ENCODE measurements around the gene CUBN.

The CUBN gene

GRCh38 chr10:16944402-16944801 lies 185.2 kb downstream of the CUBN start:
- no peaks in the 10 kb centered on the region for H3K36me3 Mint-ChIP-seq (ENCODE audit: low read depth)
- no peak overlapping the region for H3K4me3 Mint-ChIP-seq
- no peak for DNase-seq (ENCODE audit: low spot score)
- peaks cover 5% of the 10 kb centered on the region for H3K4me1 Mint-ChIP-seq (ENCODE audit: low read depth)
- H3K27me3 Mint-ChIP-seq (ENCODE audit: low read depth), result peaks cover 15% of the 10 kb centered on the region
- H3K9me3 Mint-ChIP-seq, result no peaks in the 10 kb centered on the region
- no peak overlapping the region for H3K27ac Mint-ChIP-seq

GRCh38 chr10:16943295-16944285 lies 186.0 kb downstream of the CUBN start:
- Mint-ChIP-seq H3K9me3 (no peaks in the 10 kb centered on the region), H3K4me1 (ENCODE audit: low read depth) (peaks cover 5% of the 10 kb centered on the region), H3K36me3 (ENCODE audit: low read depth) (no peaks in the 10 kb centered on the region), H3K4me3 (no peak overlapping the region), H3K27me3 (ENCODE audit: low read depth) (peaks cover 19% of the 10 kb centered on the region), H3K27ac (no peak overlapping the region)
- no peak for DNase-seq (ENCODE audit: low spot score)

GRCh38 chr10:16942381-16943078 lies 187.1 kb downstream of the CUBN start:
- H3K27me3 Mint-ChIP-seq (ENCODE audit: low read depth), result peaks cover 21% of the 10 kb centered on the region
- H3K9me3 Mint-ChIP-seq, result no peaks in the 10 kb centered on the region
- peaks cover 5% of the 10 kb centered on the region for H3K4me1 Mint-ChIP-seq (ENCODE audit: low read depth)
- no peaks in the 10 kb centered on the region for H3K36me3 Mint-ChIP-seq (ENCODE audit: low read depth)
- no peak for DNase-seq (ENCODE audit: low spot score)
- H3K4me3 Mint-ChIP-seq, result no peak overlapping the region
- H3K27ac Mint-ChIP-seq, result no peak overlapping the region

GRCh38 chr10:16941870-16942269 lies 187.7 kb downstream of the CUBN start:
- Mint-ChIP-seq H3K36me3 (ENCODE audit: low read depth) (no peaks in the 10 kb centered on the region), H3K27me3 (ENCODE audit: low read depth) (peaks cover 21% of the 10 kb centered on the region), H3K9me3 (no peaks in the 10 kb centered on the region), H3K4me3 (no peak overlapping the region), H3K27ac (no peak overlapping the region), H3K4me1 (ENCODE audit: low read depth) (peaks cover 5% of the 10 kb centered on the region)
- no peak for DNase-seq (ENCODE audit: low spot score)

GRCh38 chr10:16941067-16941466 lies 188.5 kb downstream of the CUBN start:
- DNase-seq (ENCODE audit: low spot score), result no peak
- Mint-ChIP-seq H3K4me1 (ENCODE audit: low read depth) (peaks cover 5% of the 10 kb centered on the region), H3K36me3 (ENCODE audit: low read depth) (no peaks in the 10 kb centered on the region), H3K27me3 (ENCODE audit: low read depth) (peaks cover 21% of the 10 kb centered on the region), H3K4me3 (no peak overlapping the region), H3K27ac (no peak overlapping the region), H3K9me3 (no peaks in the 10 kb centered on the region)

GRCh38 chr10:16938952-16939351 lies 190.7 kb downstream of the CUBN start:
- DNase-seq (ENCODE audit: low spot score), result no peak
- Mint-ChIP-seq H3K4me1 (ENCODE audit: low read depth) (peaks cover 2% of the 10 kb centered on the region), H3K9me3 (no peaks in the 10 kb centered on the region), H3K36me3 (ENCODE audit: low read depth) (no peaks in the 10 kb centered on the region), H3K27me3 (ENCODE audit: low read depth) (peaks cover 18% of the 10 kb centered on the region), H3K27ac (no peak overlapping the region), H3K4me3 (no peak overlapping the region)

- Mint-ChIP-seq H3K4me1 (ENCODE audit: low read depth) (no peaks in the 10 kb centered on the region), H3K9me3 (no peaks in the 10 kb centered on the region), H3K4me3 (no peak overlapping the region)
Measured at GRCh38 chr10:16934461-16934860, 195.2 kb downstream of the CUBN start.

GRCh38 chr10:16933783-16934182 lies 195.8 kb downstream of the CUBN start:
- Mint-ChIP-seq H3K27ac (no peak overlapping the region), H3K27me3 (ENCODE audit: low read depth) (peaks cover 5% of the 10 kb centered on the region), H3K4me3 (no peak overlapping the region), H3K36me3 (ENCODE audit: low read depth) (no peaks in the 10 kb centered on the region), H3K4me1 (ENCODE audit: low read depth) (no peaks in the 10 kb centered on the region), H3K9me3 (no peaks in the 10 kb centered on the region)
- no peak for DNase-seq (ENCODE audit: low spot score)

More at GRCh38 chr10:16934461-16934860, 195.2 kb downstream of the CUBN start:
- no peak overlapping the region for H3K27ac Mint-ChIP-seq
- no peaks in the 10 kb centered on the region for H3K36me3 Mint-ChIP-seq (ENCODE audit: low read depth)
- peaks cover 7% of the 10 kb centered on the region for H3K27me3 Mint-ChIP-seq (ENCODE audit: low read depth)
- no peak for DNase-seq (ENCODE audit: low spot score)

- H3K36me3 Mint-ChIP-seq (ENCODE audit: low read depth), result no peaks in the 10 kb centered on the region
- no peak overlapping the region for H3K27ac Mint-ChIP-seq
- H3K9me3 Mint-ChIP-seq, result no peaks in the 10 kb centered on the region
- no peak for DNase-seq (ENCODE audit: low spot score)
- peaks cover 3% of the 10 kb centered on the region for H3K27me3 Mint-ChIP-seq (ENCODE audit: low read depth)
- H3K4me1 Mint-ChIP-seq (ENCODE audit: low read depth), result no peaks in the 10 kb centered on the region
- no peak overlapping the region for H3K4me3 Mint-ChIP-seq
Measured at GRCh38 chr10:16931930-16932329, 197.7 kb downstream of the CUBN start.

- no peak overlapping the region for H3K4me3 Mint-ChIP-seq
- H3K27ac Mint-ChIP-seq, result no peak overlapping the region
- DNase-seq (ENCODE audit: low spot score), result no peak
- no peaks in the 10 kb centered on the region for H3K4me1 Mint-ChIP-seq (ENCODE audit: low read depth)
- H3K36me3 Mint-ChIP-seq (ENCODE audit: low read depth), result no peaks in the 10 kb centered on the region
- peaks cover 3% of the 10 kb centered on the region for H3K27me3 Mint-ChIP-seq (ENCODE audit: low read depth)
- no peaks in the 10 kb centered on the region for H3K9me3 Mint-ChIP-seq
Measured at GRCh38 chr10:16930540-16930939, 199.1 kb downstream of the CUBN start.

- H3K4me1 Mint-ChIP-seq (ENCODE audit: low read depth), result no peaks in the 10 kb centered on the region
- no peaks in the 10 kb centered on the region for H3K9me3 Mint-ChIP-seq
- H3K36me3 Mint-ChIP-seq (ENCODE audit: low read depth), result no peaks in the 10 kb centered on the region
- no peak overlapping the region for H3K27ac Mint-ChIP-seq
- DNase-seq (ENCODE audit: low spot score), result no peak
- peaks cover 5% of the 10 kb centered on the region for H3K27me3 Mint-ChIP-seq (ENCODE audit: low read depth)
- H3K4me3 Mint-ChIP-seq, result no peak overlapping the region
Measured at GRCh38 chr10:16929069-16929468, 200.5 kb downstream of the CUBN start.

GRCh38 chr10:16927546-16927945 lies 202.1 kb downstream of the CUBN start:
- DNase-seq (ENCODE audit: low spot score), result no peak
- H3K4me3 Mint-ChIP-seq, result no peak overlapping the region
- no peaks in the 10 kb centered on the region for H3K36me3 Mint-ChIP-seq (ENCODE audit: low read depth)
- no peaks in the 10 kb centered on the region for H3K9me3 Mint-ChIP-seq
- peaks cover 5% of the 10 kb centered on the region for H3K27me3 Mint-ChIP-seq (ENCODE audit: low read depth)
- H3K27ac Mint-ChIP-seq, result no peak overlapping the region
- no peaks in the 10 kb centered on the region for H3K4me1 Mint-ChIP-seq (ENCODE audit: low read depth)

- Mint-ChIP-seq H3K27me3 (ENCODE audit: low read depth) (peaks cover 5% of the 10 kb centered on the region), H3K9me3 (no peaks in the 10 kb centered on the region), H3K27ac (no peak overlapping the region), H3K4me3 (no peak overlapping the region), H3K4me1 (ENCODE audit: low read depth) (no peaks in the 10 kb centered on the region), H3K36me3 (ENCODE audit: low read depth) (no peaks in the 10 kb centered on the region)
- DNase-seq (ENCODE audit: low spot score), result no peak
Measured at GRCh38 chr10:16923726-16924125, 205.9 kb downstream of the CUBN start.

- H3K27me3 Mint-ChIP-seq (ENCODE audit: low read depth), result peaks cover 5% of the 10 kb centered on the region
- H3K4me3 Mint-ChIP-seq, result no peak overlapping the region
- no peak overlapping the region for H3K27ac Mint-ChIP-seq
- no peaks in the 10 kb centered on the region for H3K36me3 Mint-ChIP-seq (ENCODE audit: low read depth)
- H3K4me1 Mint-ChIP-seq (ENCODE audit: low read depth), result no peaks in the 10 kb centered on the region
- no peak for DNase-seq (ENCODE audit: low spot score)
- no peaks in the 10 kb centered on the region for H3K9me3 Mint-ChIP-seq
Measured at GRCh38 chr10:16923309-16923708, 206.3 kb downstream of the CUBN start.

All from T-helper 2 cell treated with Interferon-gamma antibody and Interleukin-4, amounts not matched to agents 5 μg/mL and 100 μg/mL, for 36 hours (primary cell).